ENCODE results near the gene SEC22C.

SEC22C gene

DNA sequence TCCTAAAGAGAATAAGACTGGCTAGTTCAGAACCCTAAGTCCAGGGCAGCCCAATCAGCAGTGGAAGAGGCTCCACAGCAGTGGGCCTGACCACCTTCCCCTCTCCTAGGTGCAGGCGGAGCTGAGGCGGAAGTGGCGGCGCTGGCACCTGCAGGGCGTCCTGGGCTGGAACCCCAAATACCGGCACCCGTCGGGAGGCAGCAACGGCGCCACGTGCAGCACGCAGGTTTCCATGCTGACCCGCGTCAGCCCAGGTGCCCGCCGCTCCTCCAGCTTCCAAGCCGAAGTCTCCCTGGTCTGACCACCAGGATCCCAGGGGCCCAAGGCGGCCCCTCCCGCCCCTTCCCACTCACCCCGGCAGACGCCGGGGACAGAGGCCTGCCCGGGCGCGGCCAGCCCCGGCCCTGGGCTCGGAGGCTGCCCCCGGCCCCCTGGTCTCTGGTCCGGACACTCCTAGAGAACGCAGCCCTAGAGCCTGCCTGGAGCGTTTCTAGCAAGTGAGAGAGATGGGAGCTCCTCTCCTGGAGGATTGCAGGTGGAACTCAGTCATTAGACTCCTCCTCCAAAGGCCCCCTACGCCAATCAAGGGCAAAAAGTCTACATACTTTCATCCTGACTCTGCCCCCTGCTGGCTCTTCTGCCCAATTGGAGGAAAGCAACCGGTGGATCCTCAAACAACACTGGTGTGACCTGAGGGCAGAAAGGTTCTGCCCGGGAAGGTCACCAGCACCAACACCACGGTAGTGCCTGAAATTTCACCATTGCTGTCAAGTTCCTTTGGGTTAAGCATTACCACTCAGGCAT lies 45.6 kb downstream of the SEC22C start:
- DNase-seq (ENCODE audit: low read depth), result no peak

GRCh38 chr3:42533161-42533897 lies 48.4 kb downstream of the SEC22C start:
- no peak for DNase-seq (ENCODE audit: low read depth)

GRCh38 chr3:42532229-42532628 lies 49.5 kb downstream of the SEC22C start:
- DNase-seq (ENCODE audit: low read depth), result no peak

DNA sequence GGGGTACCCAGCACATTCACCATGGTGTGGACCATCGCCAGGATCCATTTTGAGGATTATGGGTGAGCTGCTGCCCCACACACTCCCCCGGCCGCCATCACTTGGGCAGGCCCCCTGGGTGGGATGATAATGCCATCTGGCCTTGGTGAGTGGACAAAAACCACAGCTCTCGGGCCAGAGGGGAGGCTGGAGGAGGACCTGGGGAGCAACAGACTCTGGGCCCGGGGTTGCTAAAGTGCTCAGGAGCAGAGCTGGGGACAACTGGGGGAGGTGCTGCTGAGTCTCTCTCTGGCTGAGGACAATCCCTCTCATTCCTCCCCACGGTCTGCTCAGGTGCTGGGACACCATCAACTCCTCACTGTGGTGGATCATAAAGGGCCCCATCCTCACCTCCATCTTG lies 50.3 kb downstream of the SEC22C start:
- no peak for DNase-seq (ENCODE audit: low read depth)

GRCh38 chr3:42530073-42530472 lies 51.7 kb downstream of the SEC22C start:
- DNase-seq (ENCODE audit: low read depth), result no peak

GRCh38 chr3:42529468-42529867 lies 52.3 kb downstream of the SEC22C start:
- DNase-seq (ENCODE audit: low read depth), result no peak

DNA sequence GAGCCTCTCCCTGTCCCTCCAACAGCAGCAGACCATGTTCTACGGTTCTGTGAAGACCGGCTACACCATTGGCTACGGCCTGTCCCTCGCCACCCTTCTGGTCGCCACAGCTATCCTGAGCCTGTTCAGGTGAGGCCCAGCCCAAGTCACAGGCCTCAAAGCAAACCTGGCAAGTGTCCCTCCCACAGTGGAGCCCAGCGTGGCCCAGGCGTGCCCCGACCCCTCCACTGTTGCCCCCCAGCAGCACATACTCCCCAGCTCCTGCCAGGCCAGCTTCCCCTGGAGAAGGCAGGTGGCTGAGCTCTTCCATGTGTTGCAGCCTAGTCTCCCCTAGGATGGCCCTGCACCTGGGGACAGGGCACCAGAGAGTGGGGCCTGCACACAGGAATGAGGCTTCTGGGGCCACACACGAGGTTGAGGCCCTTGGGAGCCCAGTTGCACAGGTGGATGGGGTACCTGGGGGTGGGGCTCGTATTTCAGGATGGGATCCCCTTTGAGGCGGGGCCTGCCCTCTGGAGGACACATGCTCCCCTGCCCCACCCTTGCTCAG lies 54.3 kb downstream of the SEC22C start:
- DNase-seq (ENCODE audit: low read depth), result no peak

DNA sequence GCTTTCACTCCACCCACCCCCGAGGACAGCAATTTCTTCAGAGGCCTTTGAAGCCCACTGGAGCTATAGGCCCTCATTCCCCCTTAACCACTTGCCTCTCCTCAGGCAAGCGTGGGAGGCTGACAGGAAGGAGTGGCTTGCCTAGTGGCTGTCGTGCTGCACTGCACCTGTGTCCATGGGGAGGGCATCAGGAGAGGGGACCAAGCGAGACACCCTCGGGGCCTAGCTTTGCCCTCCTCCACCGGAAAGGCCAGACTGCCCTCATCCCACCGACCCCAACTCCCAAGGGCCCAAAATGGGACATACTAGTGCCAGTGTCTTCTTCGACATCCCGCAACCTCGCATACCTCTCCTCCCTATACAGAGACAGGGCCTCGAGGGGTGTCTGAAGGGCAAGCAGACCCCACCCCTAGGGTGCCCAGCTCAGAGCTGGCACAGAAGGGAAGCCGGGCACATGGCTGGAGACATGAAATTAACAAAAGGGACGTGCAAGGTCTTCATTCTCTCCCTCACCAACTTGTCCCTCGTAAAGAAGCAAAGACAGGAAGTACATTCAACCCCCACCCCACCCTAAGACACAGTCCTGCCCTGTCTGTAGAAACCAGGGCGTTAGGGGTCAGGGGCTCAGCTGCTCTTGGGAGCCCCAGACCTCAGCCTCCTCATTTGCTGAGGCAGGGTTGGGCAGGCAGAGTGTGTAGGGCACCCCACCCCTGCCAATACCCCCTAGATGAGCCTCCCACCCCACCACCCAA lies 55.0 kb downstream of the SEC22C start:
- DNase-seq (ENCODE audit: low read depth), result no peak

DNA sequence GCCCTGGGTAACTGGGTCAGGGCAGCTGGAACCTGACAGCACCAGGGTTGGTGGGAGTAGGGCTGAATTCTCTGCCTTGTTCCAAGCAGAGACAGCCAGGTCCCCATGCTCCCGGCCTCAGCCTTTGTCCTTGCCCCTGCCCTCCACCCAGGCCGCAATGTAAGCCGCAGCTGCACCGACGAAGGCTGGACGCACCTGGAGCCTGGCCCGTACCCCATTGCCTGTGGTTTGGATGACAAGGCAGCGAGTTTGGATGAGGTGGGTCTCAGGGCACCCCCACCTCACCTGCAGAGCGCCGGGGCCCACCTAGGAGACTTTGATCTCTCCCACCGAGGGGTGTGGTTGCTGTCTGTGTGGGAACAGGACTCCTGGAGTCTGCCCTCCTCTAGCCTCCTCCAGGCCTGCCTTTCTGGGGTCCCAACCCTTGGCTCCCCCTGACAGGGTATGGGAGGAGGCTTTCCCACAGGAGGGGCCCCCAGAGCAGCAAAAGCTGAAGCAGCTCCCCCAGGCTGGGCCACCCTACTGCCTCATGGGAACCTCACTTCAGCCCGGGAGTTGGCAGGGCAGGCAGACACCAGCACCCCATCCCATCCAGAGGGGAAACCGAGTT lies 55.9 kb downstream of the SEC22C start:
- no peak for DNase-seq (ENCODE audit: low read depth)

- no peak for DNase-seq (ENCODE audit: low read depth)
Observed at GRCh38 chr3:42525212-42525611, 56.6 kb downstream of the SEC22C start.

DNA sequence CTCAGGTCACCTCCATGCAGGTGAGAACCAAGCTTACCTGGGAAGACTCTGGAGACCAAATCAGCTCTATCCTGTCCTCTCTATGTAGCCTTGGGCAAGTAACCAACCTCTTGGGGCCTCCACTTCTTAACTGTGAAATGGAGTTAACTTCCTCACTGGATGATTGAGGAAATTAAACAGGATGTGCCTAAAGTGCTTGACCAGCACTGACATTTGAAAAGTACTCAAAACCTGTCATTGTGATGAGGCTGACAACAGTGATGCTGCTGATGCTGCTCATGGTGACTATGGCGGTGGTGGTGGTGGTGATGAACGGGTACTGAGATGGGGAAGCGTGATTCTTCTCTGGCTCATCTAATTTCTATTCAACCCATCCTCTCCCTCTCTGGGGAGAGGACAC lies 57.0 kb downstream of the SEC22C start:
- no peak for DNase-seq (ENCODE audit: low read depth)

- DNase-seq (ENCODE audit: low read depth), result no peak
Observed at GRCh38 chr3:42520906-42521305, 60.9 kb downstream of the SEC22C start.

GRCh38 chr3:42520336-42520735 lies 61.4 kb downstream of the SEC22C start:
- no peak for DNase-seq (ENCODE audit: low read depth)

GRCh38 chr3:42519568-42519962 lies 62.2 kb downstream of the SEC22C start:
- no peak for DNase-seq (ENCODE audit: low read depth)

- no peak for DNase-seq (ENCODE audit: low read depth)
Observed at GRCh38 chr3:42518800-42519567, 62.8 kb downstream of the SEC22C start.

- no peak for DNase-seq (ENCODE audit: low read depth)
Observed at GRCh38 chr3:42517117-42517516, 64.7 kb downstream of the SEC22C start.

DNA sequence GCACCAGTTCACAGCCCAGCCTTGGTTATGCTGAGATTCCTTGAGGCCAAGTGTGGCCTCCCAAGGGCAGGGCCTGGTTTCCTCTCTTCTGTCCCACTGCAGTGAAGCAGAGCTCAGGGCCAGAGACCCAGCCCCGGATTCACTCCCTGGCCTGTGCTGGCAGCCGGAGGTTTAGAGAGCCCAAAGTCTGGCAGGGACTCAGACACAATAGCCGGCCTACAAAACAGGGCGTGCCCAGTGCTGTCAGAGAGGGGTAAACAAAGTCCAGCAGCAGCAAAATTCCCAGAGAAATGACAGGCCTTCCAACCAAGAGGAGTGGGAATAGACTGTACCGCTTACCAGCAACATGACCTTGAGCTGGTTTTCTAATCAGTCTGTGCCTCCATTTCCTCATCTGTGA lies 65.3 kb downstream of the SEC22C start:
- no peak for DNase-seq (ENCODE audit: low read depth)

DNA sequence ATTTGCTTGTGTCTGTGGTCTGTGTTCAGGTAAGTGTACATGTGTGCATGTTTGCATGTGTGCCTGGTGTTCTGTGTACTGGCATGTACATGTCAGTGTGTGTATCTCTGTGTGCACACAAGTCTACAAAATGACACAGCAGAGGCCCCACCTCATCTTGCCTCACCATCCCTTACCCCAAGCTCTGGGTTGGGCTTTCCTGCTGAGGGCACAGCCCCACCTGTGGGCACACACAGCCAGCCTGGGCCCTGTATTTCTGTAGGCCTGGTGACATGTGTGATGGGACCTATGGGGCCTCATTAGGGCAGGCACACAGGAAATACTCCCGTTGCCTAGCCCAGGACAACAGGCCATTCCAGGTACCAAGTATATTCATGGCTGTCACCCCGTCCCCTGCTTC lies 65.8 kb downstream of the SEC22C start:
- no peak for DNase-seq (ENCODE audit: low read depth)

DNA sequence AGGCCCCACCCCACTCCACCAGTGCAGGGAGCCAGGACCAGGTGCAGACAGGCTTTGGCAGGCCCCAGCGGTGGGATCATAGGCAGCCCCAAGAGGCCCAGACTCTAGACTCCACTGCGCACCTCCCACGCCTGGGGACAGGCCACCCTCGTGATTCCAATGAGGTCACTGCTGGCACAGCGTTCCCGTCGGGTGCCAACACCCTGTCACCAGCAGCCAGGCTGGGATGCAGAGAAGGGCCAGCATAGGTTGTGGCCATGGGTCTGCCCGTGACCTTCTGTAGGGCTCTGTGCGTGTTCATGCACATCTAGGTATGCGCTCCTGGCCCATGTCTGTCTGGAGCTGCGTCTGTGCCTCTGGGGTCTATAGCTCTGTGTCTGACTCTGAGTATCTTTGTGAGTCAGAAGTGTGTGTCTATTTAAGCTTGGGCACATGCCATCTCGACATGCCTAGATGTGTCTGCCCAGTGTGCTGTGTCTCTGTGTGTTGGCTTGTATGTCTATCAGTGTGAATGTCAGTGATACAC lies 66.3 kb downstream of the SEC22C start:
- DNase-seq (ENCODE audit: low read depth), result no peak

DNA sequence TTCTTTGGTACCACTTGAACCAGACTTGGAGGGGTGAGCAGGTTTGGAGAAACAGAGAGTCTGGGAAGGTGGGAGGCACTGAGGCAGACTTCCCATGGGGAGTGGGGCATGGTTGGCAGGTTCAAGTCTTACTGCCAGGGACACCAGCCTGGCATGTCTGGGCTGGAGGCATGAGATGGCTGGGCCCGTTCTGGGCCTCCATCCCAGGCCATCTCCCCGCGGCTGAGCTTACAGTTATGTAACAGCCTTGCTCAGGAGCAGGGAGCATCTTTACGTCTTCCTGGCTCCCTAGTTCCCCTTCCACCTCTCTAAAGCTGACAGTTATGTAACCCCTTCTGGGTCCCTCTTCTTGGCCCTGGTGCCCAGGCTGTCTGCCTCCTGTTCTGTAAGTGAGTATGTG lies 66.9 kb downstream of the SEC22C start:
- no peak for DNase-seq (ENCODE audit: low read depth)

DNA sequence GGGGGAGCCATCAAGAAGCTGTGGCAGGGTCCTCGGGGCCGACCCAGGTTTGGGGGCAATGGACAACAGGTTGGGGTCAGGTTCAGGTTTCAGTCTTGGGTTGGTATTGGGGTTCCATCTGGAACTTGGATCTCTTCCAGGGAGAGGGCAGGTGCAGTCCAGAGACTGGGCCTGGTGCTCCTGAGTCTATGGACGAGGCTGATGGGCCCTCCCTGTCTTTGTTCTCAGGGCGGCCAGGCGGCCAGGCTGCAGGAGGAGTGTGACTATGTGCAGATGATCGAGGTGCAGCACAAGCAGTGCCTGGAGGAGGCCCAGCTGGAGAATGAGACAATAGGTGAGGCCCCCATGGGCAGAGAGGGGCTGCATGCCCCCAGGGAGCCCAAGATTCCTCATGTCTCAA lies 68.2 kb downstream of the SEC22C start:
- DNase-seq (ENCODE audit: low read depth), result no peak

All from fibroblast of gingiva (primary cell).